ENCODE data around the gene PIM1. TPM values are rescaled to one million over a fixed set of nuclear protein-coding genes. Genes with fewer than 3 reads are reported as not detected.

The PIM1 gene
- total RNA-seq, 1 donor from 2014 or later: 9.1 TPM

DNA sequence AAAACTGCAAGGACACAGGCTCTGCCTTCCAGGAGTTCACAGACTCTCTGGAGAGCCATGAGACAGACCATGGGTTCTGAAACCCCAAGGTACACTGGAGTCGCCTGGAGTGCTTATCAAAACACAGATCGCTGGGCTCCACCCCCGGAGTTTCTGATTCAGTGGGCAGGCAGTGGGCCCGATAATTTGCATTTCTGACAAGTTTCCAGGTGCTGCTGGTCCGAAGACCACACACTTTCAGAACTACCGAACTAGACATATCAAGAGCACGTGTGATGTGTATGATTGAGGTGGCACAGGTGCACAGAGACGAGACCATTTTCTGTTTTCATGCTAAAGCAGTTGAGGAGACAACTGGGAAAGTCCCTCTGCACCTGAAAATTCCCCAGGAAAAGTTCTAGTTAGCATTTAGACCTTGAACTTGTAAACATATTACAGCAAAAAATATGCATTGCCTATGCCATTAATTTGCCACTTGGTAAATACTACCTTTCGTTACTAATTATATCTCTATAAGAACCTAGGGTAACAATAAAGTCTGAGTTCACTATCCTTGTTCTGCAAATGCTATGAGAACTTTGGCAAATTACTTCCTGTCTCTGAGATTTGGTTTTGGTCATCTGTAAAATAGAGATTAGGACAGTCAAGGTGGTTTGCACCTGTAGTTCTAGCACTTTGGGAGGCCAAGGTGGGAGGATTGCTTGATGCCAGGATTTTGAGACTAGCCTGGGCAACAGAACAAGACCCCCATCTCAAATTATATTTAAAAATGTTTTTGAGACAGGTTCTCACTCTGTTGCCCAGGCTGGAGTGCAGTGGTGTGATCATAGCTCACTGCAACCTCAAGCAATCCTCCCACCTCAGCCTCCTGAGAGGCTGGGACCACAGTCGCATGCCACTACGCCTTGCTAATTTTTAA is 14.3 kb upstream of the PIM1 start:
- no peak overlapping the region for H3K9ac ChIP-seq
- no peaks in the 10 kb centered on the region for H3K4me1 ChIP-seq
- no peaks in the 10 kb centered on the region for H3K79me2 ChIP-seq (ENCODE audit: low read depth)
- H3K9me3 ChIP-seq (ENCODE audit: low read depth): no peaks in the 10 kb centered on the region
- no peaks in the 10 kb centered on the region for H3K36me3 Mint-ChIP-seq
- no peaks in the 10 kb centered on the region for H4K20me1 ChIP-seq (ENCODE audit: low read depth)
- H3K27me3 Mint-ChIP-seq (ENCODE audit: insufficient read depth, low read depth): no peaks in the 10 kb centered on the region
- H3K27me3 ChIP-seq: no peaks in the 10 kb centered on the region
- TF ChIP-seq, protein P1, sequence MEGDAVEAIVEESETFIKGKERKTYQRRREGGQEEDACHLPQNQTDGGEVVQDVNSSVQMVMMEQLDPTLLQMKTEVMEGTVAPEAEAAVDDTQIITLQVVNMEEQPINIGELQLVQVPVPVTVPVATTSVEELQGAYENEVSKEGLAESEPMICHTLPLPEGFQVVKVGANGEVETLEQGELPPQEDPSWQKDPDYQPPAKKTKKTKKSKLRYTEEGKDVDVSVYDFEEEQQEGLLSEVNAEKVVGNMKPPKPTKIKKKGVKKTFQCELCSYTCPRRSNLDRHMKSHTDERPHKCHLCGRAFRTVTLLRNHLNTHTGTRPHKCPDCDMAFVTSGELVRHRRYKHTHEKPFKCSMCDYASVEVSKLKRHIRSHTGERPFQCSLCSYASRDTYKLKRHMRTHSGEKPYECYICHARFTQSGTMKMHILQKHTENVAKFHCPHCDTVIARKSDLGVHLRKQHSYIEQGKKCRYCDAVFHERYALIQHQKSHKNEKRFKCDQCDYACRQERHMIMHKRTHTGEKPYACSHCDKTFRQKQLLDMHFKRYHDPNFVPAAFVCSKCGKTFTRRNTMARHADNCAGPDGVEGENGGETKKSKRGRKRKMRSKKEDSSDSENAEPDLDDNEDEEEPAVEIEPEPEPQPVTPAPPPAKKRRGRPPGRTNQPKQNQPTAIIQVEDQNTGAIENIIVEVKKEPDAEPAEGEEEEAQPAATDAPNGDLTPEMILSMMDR (IDR thresholded peaks at IDR 0.05): no peak
- TF ChIP-seq EZH2 (IDR thresholded peaks at IDR 0.05) (no peak), EZH2phosphoT487 (IDR thresholded peaks at IDR 0.05) (no peak)
- H3K27ac Mint-ChIP-seq: no peak overlapping the region
- peaks cover 3% of the 10 kb centered on the region for H3K4me1 Mint-ChIP-seq
- H3K4me3 ChIP-seq: no peak overlapping the region
- DNase-seq (ENCODE audit: low spot score): no peak
- H3K4me3 Mint-ChIP-seq: no peak overlapping the region
- H3K9me3 Mint-ChIP-seq: no peaks in the 10 kb centered on the region
- no peak overlapping the region for H2AFZ ChIP-seq (replicated peaks)
- no peak overlapping the region for H3K27ac ChIP-seq
- H3K36me3 ChIP-seq: no peaks in the 10 kb centered on the region
- H3F3A ChIP-seq (ENCODE audit: low read depth): no peaks in the 10 kb centered on the region
- H3K4me2 ChIP-seq: no peak overlapping the region

DNA sequence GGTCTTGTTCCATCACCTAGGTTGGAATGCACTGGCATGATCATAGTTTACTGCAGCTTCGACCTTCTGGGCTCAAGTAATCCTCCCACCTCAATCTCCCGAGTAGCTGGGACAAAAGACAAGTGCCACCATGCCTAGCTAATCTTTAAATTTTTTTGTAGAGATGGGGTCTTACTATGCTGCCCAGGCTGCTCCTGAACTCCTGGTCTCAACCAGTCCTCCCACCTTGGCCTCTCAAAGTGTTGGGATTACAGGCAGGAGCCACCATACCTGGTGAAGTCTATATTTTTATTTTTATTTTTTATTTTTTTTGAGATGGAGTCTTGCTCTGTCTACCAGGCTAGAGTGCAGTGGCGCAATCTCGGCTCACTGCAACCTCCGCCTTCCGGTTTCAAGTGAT is 11.4 kb upstream of the PIM1 start:
- H3K9ac ChIP-seq: no peak overlapping the region
- no peak overlapping the region for H3K27ac ChIP-seq
- no peak overlapping the region for H3K4me2 ChIP-seq
- H3K4me1 Mint-ChIP-seq: peaks cover 12% of the 10 kb centered on the region
- peaks cover 2% of the 10 kb centered on the region for H3K4me1 ChIP-seq
- no peak overlapping the region for H3K4me3 ChIP-seq
- no peak for DNase-seq (ENCODE audit: low spot score)
- no peaks in the 10 kb centered on the region for H3K36me3 ChIP-seq
- TF ChIP-seq EZH2 (IDR thresholded peaks at IDR 0.05) (no peak), EZH2phosphoT487 (IDR thresholded peaks at IDR 0.05) (no peak)
- TF ChIP-seq, protein P1 (IDR thresholded peaks at IDR 0.05): no peak
- no peaks in the 10 kb centered on the region for H3K27me3 ChIP-seq
- H3K36me3 Mint-ChIP-seq: no peaks in the 10 kb centered on the region
- no peak overlapping the region for H3K4me3 Mint-ChIP-seq
- no peaks in the 10 kb centered on the region for H3K9me3 ChIP-seq (ENCODE audit: low read depth)
- H3K27ac Mint-ChIP-seq: no peak overlapping the region
- H3F3A ChIP-seq (ENCODE audit: low read depth): no peaks in the 10 kb centered on the region
- H3K79me2 ChIP-seq (ENCODE audit: low read depth): no peaks in the 10 kb centered on the region
- no peaks in the 10 kb centered on the region for H3K9me3 Mint-ChIP-seq
- no peaks in the 10 kb centered on the region for H3K27me3 Mint-ChIP-seq (ENCODE audit: insufficient read depth, low read depth)
- H2AFZ ChIP-seq (replicated peaks): no peak overlapping the region
- H4K20me1 ChIP-seq (ENCODE audit: low read depth): no peaks in the 10 kb centered on the region

DNA sequence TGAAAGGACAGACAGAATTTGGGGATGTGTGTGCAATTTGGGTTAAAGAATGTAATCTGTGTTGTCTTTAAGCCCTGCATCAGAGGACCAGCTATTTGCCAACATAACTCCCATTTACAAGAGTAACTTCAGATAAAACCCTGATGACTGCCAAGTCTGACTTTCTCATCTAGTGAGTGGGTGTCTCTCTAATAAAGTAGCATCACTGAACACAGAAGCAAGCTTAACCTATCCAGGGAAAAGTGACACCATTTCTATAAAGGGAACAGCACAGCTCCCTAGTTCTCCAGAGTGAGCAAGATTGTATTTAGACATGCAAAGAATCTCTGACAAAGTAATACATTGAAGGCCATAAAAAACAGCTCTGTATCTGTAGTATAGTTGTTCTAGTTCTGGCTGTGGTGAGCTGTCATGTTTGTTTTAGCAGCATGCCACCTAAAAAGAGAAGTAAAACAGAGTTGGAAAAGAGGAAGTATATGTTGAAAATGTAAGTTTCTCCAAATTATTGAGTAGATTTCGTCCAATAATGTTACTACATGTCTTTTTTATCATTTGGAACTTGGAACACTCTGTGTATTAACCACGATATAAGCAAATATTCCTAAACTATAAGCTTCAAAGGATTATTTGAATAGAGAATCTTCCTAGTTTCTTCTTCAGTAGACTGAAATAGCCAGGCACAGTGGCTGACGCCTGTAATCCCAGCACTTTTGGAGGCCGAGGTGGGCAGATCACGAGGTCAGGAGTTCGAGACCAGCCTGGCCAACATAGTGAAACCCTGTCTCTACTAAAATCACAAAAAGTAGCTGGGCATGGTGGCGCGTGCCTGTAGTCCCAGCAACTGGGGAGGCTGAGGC is 8.8 kb upstream of the PIM1 start:
- Histone ChIP-seq H3K79me2 (ENCODE audit: low read depth) (no peaks in the 10 kb centered on the region), H3K4me3 (no peak overlapping the region), H3K4me1 (peaks cover 3% of the 10 kb centered on the region), H3F3A (ENCODE audit: low read depth) (no peaks in the 10 kb centered on the region), H3K9ac (no peak overlapping the region), H3K27ac (no peak overlapping the region), H3K36me3 (no peaks in the 10 kb centered on the region), H4K20me1 (ENCODE audit: low read depth) (no peaks in the 10 kb centered on the region), H2AFZ (replicated peaks) (no peak overlapping the region), H3K9me3 (ENCODE audit: low read depth) (no peaks in the 10 kb centered on the region), H3K4me2 (no peak overlapping the region), H3K27me3 (no peaks in the 10 kb centered on the region)
- Mint-ChIP-seq H3K36me3 (no peaks in the 10 kb centered on the region), H3K27ac (no peak overlapping the region), H3K9me3 (no peaks in the 10 kb centered on the region), H3K4me3 (no peak overlapping the region), H3K27me3 (ENCODE audit: insufficient read depth, low read depth) (peaks cover 7% of the 10 kb centered on the region), H3K4me1 (peaks cover 10% of the 10 kb centered on the region)
- DNase-seq (ENCODE audit: low spot score): no peak
- no peak for TF ChIP-seq EZH2phosphoT487 (IDR thresholded peaks at IDR 0.05)
- TF ChIP-seq EZH2 (IDR thresholded peaks at IDR 0.05): no peak
